HepG2 (cell line): Measurements from ENCODE around the gene NAV2. TPM values are rescaled to one million over a fixed set of nuclear protein-coding genes. Genes with fewer than 3 reads are reported as not detected.

Source experiments
- CBX2 ChIP-seq, 2 experiments: fragments of 200-600 bp in 1 of 2; sonication (generic); formaldehyde crosslinking in 1 of 2; IDR thresholded peaks; 2 replicates each; pipeline versions ENCODE4 v1.7.0 to v1.8.1; 2018 to 2022; ENCODE audit warnings: low read depth in 2 of 2, low read length in 1 of 2, mild to moderate bottlenecking in 1 of 2, missing genetic modification reagents in 1 of 2
- ESRRA ChIP-seq: sonication (generic); formaldehyde crosslinking; IDR thresholded peaks from 2 replicates; pipeline ENCODE4 v1.5.1; 2020; ENCODE audit warnings: mild to moderate bottlenecking, low read depth, missing genetic modification reagents
- FOXA3 ChIP-seq: IDR thresholded peaks from 2 replicates; pipeline ENCODE4 v1.6.1; 2016; ENCODE audit warnings: missing genetic modification reagents, missing compliant biosample characterization
- HNF4A ChIP-seq: sonication (generic); formaldehyde crosslinking; IDR thresholded peaks from 2 replicates; pipeline ENCODE4 v1.4.0; 2020; ENCODE audit warnings: missing genetic modification reagents
- MED1 ChIP-seq: sonication (generic); formaldehyde crosslinking; IDR thresholded peaks from 2 replicates; pipeline ENCODE4 v1.4.0; 2020; ENCODE audit warnings: missing genetic modification reagents
- MLLT10 ChIP-seq: sonication (generic); formaldehyde crosslinking; IDR thresholded peaks from 2 replicates; pipeline ENCODE4 v1.4.0; 2020; ENCODE audit warnings: missing genetic modification reagents
- ONECUT2 ChIP-seq: sonication (generic); formaldehyde crosslinking; IDR thresholded peaks from 2 replicates; pipeline ENCODE4 v1.4.0; 2020; ENCODE audit warnings: missing genetic modification reagents
- U2AF1 ChIP-seq: fragments of 200-400 bp; formaldehyde crosslinking; optimal IDR thresholded peaks from 2 replicates; pipeline ENCODE3; 2017; ENCODE audit warnings: mild to moderate bottlenecking, low read depth, low read length
- ZFP62 ChIP-seq: sonication (generic); formaldehyde crosslinking; IDR thresholded peaks from 2 replicates; pipeline ENCODE4 v1.4.0; 2020; ENCODE audit warnings: missing genetic modification reagents
- ZMYM2 ChIP-seq: sonication (generic); formaldehyde crosslinking; IDR thresholded peaks from 2 replicates; pipeline ENCODE4 v1.8.0; 2022; ENCODE audit warnings: mild to moderate bottlenecking, missing genetic modification reagents
- ZNF292 ChIP-seq: sonication (generic); formaldehyde crosslinking; IDR thresholded peaks from 2 replicates; pipeline ENCODE4 v1.8.1; 2022; ENCODE audit warnings: mild to moderate bottlenecking, low read depth, missing genetic modification reagents, borderline replicate concordance
- polyA plus RNA-seq, 8 experiments: library from polyadenylated mRNA; depleted of rRNA in 3 of 8; stranded (reverse) in 7 of 8; unstranded in 1 of 8; fragments of >200 nt; fragmentation: Illumina TruSeq in 4 of 8; extraction: Trizol in 4 of 8; gene quantifications; 2 replicates each; pipeline versions ENCODE4 v1.2.1 to v1.2.3, GENCODE V29; 2011 to 2016; ENCODE audit warnings: low read depth in 4 of 8, missing spikeins in 1 of 8, mixed read lengths in 1 of 8; ENCODE audit not compliant: insufficient read depth in 1 of 8
- total RNA-seq, 5 experiments: library from RNA; depleted of rRNA; stranded (reverse); fragments of >200 nt; fragmentation: Illumina TruSeq; extraction: Trizol; gene quantifications; 2 replicates each; pipeline ENCODE4 v1.2.3, GENCODE V29; 2016; ENCODE audit warnings: low read depth in 1 of 5
- TF ChIP-seq, protein P1 (sequence below): sonication (generic); formaldehyde crosslinking; IDR thresholded peaks from 2 replicates; pipeline ENCODE4 v1.5.0; 2020; ENCODE audit warnings: missing genetic modification reagents, mild to moderate bottlenecking, borderline replicate concordance
- TF ChIP-seq, protein P2 (sequence below): sonication (generic); formaldehyde crosslinking; conservative IDR thresholded peaks from 2 replicates; pipeline ENCODE4 v1.4.0; 2020; ENCODE audit warnings: mild to moderate bottlenecking, missing genetic modification reagents, moderate library complexity
- TF ChIP-seq, protein P3 (sequence below): sonication (generic); formaldehyde crosslinking; IDR thresholded peaks from 2 replicates; pipeline ENCODE4 v1.5.1; 2020; ENCODE audit warnings: mild to moderate bottlenecking, missing genetic modification reagents
- TF ChIP-seq, protein P4 (sequence below): sonication (generic); formaldehyde crosslinking; IDR thresholded peaks from 2 replicates; pipeline ENCODE4 v1.9.0; 2021; ENCODE audit warnings: mild to moderate bottlenecking, missing genetic modification reagents

Gene NAV2
- total and polyA plus RNA-seq, 2 of the 13 experiments (the other 11 are each of a cell fraction or from before 2014, with no cell fraction given), result 9.3 to 34.6 TPM

DNA sequence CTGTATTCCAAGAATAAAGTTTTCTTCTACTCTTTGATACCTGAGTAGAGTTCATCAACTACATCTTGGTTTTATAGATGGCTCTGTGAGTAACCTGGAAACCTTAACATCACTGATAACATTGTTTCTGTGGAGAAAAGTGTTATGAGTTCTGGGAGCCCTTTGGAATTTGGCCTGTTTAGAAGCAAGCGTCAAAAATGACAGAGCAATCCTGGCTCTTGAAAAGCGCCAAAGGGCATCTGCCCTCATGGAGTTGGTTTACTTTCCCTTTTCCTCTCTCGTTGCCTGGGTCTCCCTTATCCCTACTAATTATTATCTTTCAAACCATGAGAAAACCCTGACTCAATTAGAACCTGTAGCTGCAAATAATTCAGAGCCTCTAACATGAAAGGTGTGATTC, 307.6 kb downstream of the NAV2 start (continued):
- no peak for TF ChIP-seq MLLT10 (CRISPR knock-in tag)
- TF ChIP-seq, protein P1, sequence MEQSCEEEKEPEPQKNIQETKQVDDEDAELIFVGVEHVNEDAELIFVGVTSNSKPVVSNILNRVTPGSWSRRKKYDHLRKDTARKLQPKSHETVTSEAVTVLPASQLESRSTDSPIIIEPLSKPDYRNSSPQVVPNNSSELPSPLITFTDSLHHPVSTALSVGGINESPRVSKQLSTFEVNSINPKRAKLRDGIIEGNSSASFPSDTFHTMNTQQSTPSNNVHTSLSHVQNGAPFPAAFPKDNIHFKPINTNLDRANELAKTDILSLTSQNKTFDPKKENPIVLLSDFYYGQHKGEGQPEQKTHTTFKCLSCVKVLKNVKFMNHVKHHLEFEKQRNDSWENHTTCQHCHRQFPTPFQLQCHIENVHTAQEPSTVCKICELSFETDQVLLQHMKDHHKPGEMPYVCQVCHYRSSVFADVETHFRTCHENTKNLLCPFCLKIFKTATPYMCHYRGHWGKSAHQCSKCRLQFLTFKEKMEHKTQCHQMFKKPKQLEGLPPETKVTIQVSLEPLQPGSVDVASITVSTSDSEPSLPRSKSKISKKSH (CRISPR knock-in tag), result no peak
- TF ChIP-seq HNF4A (CRISPR knock-in tag), result peak; percentile 65
- TF ChIP-seq, protein P2, sequence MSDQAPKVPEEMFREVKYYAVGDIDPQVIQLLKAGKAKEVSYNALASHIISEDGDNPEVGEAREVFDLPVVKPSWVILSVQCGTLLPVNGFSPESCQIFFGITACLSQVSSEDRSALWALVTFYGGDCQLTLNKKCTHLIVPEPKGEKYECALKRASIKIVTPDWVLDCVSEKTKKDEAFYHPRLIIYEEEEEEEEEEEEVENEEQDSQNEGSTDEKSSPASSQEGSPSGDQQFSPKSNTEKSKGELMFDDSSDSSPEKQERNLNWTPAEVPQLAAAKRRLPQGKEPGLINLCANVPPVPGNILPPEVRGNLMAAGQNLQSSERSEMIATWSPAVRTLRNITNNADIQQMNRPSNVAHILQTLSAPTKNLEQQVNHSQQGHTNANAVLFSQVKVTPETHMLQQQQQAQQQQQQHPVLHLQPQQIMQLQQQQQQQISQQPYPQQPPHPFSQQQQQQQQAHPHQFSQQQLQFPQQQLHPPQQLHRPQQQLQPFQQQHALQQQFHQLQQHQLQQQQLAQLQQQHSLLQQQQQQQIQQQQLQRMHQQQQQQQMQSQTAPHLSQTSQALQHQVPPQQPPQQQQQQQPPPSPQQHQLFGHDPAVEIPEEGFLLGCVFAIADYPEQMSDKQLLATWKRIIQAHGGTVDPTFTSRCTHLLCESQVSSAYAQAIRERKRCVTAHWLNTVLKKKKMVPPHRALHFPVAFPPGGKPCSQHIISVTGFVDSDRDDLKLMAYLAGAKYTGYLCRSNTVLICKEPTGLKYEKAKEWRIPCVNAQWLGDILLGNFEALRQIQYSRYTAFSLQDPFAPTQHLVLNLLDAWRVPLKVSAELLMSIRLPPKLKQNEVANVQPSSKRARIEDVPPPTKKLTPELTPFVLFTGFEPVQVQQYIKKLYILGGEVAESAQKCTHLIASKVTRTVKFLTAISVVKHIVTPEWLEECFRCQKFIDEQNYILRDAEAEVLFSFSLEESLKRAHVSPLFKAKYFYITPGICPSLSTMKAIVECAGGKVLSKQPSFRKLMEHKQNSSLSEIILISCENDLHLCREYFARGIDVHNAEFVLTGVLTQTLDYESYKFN (CRISPR knock-in tag), result 0 out of 2 replicates have a peak, but pooled peaks have one; percentile 17
- no peak for TF ChIP-seq ZFP62
- TF ChIP-seq ONECUT2, result no peak
- 0 out of 2 replicates have a peak, but pooled peaks have one; percentile 28 for TF ChIP-seq MED1 (CRISPR knock-in tag)
- TF ChIP-seq, protein P3, sequence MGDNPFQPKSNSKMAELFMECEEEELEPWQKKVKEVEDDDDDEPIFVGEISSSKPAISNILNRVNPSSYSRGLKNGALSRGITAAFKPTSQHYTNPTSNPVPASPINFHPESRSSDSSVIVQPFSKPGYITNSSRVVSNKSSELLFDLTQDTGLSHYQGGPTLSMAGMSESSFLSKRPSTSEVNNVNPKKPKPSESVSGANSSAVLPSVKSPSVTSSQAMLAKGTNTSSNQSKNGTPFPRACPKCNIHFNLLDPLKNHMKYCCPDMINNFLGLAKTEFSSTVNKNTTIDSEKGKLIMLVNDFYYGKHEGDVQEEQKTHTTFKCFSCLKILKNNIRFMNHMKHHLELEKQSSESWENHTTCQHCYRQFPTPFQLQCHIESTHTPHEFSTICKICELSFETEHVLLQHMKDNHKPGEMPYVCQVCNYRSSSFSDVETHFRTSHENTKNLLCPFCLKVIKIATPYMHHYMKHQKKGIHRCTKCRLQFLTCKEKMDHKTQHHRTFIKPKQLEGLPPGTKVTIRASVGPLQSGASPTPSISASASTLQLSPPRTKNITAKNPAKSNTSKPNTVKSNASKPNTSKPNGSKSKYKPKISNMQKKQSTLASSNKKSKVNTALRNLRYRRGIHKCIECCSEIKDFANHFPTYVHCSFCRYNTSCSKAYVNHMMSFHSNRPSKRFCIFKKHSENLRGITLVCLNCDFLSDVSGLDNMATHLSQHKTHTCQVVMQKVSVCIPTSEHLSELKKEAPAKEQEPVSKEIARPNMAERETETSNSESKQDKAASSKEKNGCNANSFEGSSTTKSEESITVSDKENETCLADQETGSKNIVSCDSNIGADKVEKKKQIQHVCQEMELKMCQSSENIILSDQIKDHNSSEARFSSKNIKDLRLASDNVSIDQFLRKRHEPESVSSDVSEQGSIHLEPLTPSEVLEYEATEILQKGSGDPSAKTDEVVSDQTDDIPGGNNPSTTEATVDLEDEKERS (CRISPR knock-in tag), result no peak
- no peak for TF ChIP-seq ZMYM2
- TF ChIP-seq U2AF1, result no peak
- TF ChIP-seq ESRRA (CRISPR knock-in tag), result no peak
- TF ChIP-seq, protein P4, sequence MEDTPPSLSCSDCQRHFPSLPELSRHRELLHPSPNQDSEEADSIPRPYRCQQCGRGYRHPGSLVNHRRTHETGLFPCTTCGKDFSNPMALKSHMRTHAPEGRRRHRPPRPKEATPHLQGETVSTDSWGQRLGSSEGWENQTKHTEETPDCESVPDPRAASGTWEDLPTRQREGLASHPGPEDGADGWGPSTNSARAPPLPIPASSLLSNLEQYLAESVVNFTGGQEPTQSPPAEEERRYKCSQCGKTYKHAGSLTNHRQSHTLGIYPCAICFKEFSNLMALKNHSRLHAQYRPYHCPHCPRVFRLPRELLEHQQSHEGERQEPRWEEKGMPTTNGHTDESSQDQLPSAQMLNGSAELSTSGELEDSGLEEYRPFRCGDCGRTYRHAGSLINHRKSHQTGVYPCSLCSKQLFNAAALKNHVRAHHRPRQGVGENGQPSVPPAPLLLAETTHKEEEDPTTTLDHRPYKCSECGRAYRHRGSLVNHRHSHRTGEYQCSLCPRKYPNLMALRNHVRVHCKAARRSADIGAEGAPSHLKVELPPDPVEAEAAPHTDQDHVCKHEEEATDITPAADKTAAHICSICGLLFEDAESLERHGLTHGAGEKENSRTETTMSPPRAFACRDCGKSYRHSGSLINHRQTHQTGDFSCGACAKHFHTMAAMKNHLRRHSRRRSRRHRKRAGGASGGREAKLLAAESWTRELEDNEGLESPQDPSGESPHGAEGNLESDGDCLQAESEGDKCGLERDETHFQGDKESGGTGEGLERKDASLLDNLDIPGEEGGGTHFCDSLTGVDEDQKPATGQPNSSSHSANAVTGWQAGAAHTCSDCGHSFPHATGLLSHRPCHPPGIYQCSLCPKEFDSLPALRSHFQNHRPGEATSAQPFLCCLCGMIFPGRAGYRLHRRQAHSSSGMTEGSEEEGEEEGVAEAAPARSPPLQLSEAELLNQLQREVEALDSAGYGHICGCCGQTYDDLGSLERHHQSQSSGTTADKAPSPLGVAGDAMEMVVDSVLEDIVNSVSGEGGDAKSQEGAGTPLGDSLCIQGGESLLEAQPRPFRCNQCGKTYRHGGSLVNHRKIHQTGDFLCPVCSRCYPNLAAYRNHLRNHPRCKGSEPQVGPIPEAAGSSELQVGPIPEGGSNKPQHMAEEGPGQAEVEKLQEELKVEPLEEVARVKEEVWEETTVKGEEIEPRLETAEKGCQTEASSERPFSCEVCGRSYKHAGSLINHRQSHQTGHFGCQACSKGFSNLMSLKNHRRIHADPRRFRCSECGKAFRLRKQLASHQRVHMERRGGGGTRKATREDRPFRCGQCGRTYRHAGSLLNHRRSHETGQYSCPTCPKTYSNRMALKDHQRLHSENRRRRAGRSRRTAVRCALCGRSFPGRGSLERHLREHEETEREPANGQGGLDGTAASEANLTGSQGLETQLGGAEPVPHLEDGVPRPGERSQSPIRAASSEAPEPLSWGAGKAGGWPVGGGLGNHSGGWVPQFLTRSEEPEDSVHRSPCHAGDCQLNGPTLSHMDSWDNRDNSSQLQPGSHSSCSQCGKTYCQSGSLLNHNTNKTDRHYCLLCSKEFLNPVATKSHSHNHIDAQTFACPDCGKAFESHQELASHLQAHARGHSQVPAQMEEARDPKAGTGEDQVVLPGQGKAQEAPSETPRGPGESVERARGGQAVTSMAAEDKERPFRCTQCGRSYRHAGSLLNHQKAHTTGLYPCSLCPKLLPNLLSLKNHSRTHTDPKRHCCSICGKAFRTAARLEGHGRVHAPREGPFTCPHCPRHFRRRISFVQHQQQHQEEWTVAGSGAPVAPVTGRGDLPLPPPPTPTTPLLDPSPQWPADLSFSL, result no peak
- no peak for TF ChIP-seq CBX2 (IDR thresholded peaks at IDR 0.05; ENCODE audit: low read depth, low read length)
- no peak for TF ChIP-seq CBX2 (CRISPR knock-in tag; IDR thresholded peaks at IDR 0.05; ENCODE audit: low read depth)
- TF ChIP-seq ZNF292 (CRISPR knock-in tag), result peak; percentile 53; the same call in 1 of the 2 replicates
- TF ChIP-seq FOXA3 (CRISPR knock-in tag), result 0 out of 2 replicates have a peak, but pooled peaks have one; percentile 14
